Measurements from ENCODE around the gene INPP5A. TPM values are rescaled to one million over a fixed set of nuclear protein-coding genes. Genes with fewer than 3 reads are reported as not detected.

The INPP5A gene
- total and polyA plus RNA-seq, 2 of the 13 experiments (the other 11 are each of a cell fraction or from before 2014, with no cell fraction given), result 17.5 to 37.9 TPM

- TF ChIP-seq, protein P1, sequence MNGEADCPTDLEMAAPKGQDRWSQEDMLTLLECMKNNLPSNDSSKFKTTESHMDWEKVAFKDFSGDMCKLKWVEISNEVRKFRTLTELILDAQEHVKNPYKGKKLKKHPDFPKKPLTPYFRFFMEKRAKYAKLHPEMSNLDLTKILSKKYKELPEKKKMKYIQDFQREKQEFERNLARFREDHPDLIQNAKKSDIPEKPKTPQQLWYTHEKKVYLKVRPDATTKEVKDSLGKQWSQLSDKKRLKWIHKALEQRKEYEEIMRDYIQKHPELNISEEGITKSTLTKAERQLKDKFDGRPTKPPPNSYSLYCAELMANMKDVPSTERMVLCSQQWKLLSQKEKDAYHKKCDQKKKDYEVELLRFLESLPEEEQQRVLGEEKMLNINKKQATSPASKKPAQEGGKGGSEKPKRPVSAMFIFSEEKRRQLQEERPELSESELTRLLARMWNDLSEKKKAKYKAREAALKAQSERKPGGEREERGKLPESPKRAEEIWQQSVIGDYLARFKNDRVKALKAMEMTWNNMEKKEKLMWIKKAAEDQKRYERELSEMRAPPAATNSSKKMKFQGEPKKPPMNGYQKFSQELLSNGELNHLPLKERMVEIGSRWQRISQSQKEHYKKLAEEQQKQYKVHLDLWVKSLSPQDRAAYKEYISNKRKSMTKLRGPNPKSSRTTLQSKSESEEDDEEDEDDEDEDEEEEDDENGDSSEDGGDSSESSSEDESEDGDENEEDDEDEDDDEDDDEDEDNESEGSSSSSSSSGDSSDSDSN (CRISPR knock-in tag; IDR thresholded peaks at IDR 0.05), result no peak
- TF ChIP-seq KLF9 (CRISPR knock-in tag; IDR thresholded peaks at IDR 0.05; ENCODE audit: low read depth) (no peak), IRF9 (CRISPR knock-in tag; IDR thresholded peaks at IDR 0.05; ENCODE audit: borderline replicate concordance) (no peak), TMF1 (CRISPR knock-in tag; IDR thresholded peaks at IDR 0.05; ENCODE audit: low read depth) (no peak), DMAP1 (CRISPR knock-in tag; IDR thresholded peaks at IDR 0.05) (no peak), ZNF317 (CRISPR knock-in tag; IDR thresholded peaks at IDR 0.05) (no peak), IKZF1 (IDR thresholded peaks at IDR 0.05) (no peak), ZNF205 (CRISPR knock-in tag; IDR thresholded peaks at IDR 0.05) (no peak), DBP (CRISPR knock-in tag; IDR thresholded peaks at IDR 0.05; ENCODE audit: not compliant biosample characterization) (no peak), CCDC6 (CRISPR knock-in tag; IDR thresholded peaks at IDR 0.05) (no peak), HNF4G (IDR thresholded peaks at IDR 0.05; ENCODE audit: borderline replicate concordance, low read depth, low read length) (no peak), HNF4G (CRISPR knock-in tag; IDR thresholded peaks at IDR 0.05; ENCODE audit: borderline replicate concordance, low read depth) (no peak), SNAI1 (CRISPR knock-in tag; IDR thresholded peaks at IDR 0.05; ENCODE audit: borderline replicate concordance) (no peak)
- TF ChIP-seq, protein P2, sequence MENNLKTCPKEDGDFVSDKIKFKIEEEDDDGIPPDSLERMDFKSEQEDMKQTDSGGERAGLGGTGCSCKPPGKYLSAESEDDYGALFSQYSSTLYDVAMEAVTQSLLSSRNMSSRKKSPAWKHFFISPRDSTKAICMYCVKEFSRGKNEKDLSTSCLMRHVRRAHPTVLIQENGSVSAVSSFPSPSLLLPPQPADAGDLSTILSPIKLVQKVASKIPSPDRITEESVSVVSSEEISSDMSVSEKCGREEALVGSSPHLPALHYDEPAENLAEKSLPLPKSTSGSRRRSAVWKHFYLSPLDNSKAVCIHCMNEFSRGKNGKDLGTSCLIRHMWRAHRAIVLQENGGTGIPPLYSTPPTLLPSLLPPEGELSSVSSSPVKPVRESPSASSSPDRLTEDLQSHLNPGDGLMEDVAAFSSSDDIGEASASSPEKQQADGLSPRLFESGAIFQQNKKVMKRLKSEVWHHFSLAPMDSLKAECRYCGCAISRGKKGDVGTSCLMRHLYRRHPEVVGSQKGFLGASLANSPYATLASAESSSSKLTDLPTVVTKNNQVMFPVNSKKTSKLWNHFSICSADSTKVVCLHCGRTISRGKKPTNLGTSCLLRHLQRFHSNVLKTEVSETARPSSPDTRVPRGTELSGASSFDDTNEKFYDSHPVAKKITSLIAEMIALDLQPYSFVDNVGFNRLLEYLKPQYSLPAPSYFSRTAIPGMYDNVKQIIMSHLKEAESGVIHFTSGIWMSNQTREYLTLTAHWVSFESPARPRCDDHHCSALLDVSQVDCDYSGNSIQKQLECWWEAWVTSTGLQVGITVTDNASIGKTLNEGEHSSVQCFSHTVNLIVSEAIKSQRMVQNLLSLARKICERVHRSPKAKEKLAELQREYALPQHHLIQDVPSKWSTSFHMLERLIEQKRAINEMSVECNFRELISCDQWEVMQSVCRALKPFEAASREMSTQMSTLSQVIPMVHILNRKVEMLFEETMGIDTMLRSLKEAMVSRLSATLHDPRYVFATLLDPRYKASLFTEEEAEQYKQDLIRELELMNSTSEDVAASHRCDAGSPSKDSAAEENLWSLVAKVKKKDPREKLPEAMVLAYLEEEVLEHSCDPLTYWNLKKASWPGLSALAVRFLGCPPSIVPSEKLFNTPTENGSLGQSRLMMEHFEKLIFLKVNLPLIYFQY (CRISPR knock-in tag; IDR thresholded peaks at IDR 0.05; ENCODE audit: borderline replicate concordance), result no peak
Observed at GRCh38 chr10:132798403-132798802, 260.8 kb downstream of the INPP5A start (continued).

All from HepG2 (cell line).